Prostate gland (tissue), 2 donors: ENCODE measurements around the gene GALNT14.

Experiments used
- POLR2A ChIP-seq: fragments of 450-650 bp; IDR thresholded peaks from one replicate; pipeline ENCODE4 v1.6.1; 2016; ENCODE audit warnings: antibody characterized with exemption, mild to moderate bottlenecking
- POLR2AphosphoS5 ChIP-seq: sonication (generic); formaldehyde crosslinking; IDR thresholded peaks from one replicate; pipeline ENCODE4 v1.6.1; 2017; ENCODE audit warnings: antibody characterized with exemption
- TF ChIP-seq, protein P1 (sequence below), 4 experiments: fragments of 200-600 bp in 2 of 4; fragments of 450-650 bp in 2 of 4; sonication (generic) in 2 of 4; IDR thresholded peaks; 1 replicate in 3 of 4; 2 replicates in 1 of 4; pipeline ENCODE4 v1.5.1; 2016 to 2019; ENCODE audit warnings: antibody characterized with exemption in 4 of 4, mild to moderate bottlenecking in 2 of 4, moderate library complexity in 2 of 4

DNA sequence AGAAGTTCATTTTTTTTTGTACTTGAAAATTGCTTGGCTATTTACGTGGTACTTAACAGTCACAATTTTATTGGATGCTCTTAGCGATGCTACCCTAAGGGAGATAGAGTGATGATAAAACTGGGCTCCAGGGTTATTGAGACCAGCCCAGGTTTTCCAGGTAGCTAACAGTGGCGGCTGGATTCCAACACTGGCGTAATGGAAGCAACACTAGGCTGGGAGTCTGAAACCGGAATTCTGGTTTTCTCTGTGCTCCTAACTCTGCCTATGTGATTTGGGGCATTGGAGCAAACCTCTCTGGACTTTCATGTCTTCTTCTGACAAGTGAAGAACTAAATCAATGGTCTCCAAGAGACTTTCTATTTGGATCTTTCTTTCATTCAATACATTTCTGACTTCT is 9.4 kb upstream of the GALNT14 start:
- TF ChIP-seq POLR2A (no peak), POLR2AphosphoS5 (no peak)
- TF ChIP-seq, protein P1, sequence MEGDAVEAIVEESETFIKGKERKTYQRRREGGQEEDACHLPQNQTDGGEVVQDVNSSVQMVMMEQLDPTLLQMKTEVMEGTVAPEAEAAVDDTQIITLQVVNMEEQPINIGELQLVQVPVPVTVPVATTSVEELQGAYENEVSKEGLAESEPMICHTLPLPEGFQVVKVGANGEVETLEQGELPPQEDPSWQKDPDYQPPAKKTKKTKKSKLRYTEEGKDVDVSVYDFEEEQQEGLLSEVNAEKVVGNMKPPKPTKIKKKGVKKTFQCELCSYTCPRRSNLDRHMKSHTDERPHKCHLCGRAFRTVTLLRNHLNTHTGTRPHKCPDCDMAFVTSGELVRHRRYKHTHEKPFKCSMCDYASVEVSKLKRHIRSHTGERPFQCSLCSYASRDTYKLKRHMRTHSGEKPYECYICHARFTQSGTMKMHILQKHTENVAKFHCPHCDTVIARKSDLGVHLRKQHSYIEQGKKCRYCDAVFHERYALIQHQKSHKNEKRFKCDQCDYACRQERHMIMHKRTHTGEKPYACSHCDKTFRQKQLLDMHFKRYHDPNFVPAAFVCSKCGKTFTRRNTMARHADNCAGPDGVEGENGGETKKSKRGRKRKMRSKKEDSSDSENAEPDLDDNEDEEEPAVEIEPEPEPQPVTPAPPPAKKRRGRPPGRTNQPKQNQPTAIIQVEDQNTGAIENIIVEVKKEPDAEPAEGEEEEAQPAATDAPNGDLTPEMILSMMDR (IDR thresholded peaks at IDR 0.05) = no peak
